HG03432 (cell line): ENCODE measurements around the gene LRRK2.

Source experiments
- ATAC-seq: cut with Tn5 transposase; IDR thresholded peaks from one replicate; pipeline ENCODE4 v1.9.1; 2021; ENCODE audit warnings: mild to moderate bottlenecking, moderate library complexity; ENCODE audit not compliant: unreplicated experiment

Gene LRRK2

DNA sequence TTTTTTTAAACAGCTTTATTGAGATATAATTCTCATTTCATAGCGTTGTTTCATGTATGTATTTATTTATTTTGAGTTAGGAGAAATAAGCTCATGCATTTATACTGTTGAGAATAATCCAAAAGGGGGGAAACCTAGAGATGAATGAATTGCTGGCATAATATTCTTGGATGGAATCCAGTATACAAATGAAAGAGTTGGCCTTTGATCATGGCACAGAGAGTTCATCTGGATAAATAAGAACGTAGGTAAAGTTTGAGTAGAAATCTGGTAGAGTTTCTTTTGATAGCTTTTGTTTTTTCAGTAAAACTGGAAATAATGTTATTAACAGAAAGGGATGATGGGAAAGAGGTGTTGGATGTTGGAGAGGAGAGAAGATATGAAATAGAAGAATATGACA, 166.2 kb downstream of the LRRK2 start:
- ATAC-seq = no peak

DNA sequence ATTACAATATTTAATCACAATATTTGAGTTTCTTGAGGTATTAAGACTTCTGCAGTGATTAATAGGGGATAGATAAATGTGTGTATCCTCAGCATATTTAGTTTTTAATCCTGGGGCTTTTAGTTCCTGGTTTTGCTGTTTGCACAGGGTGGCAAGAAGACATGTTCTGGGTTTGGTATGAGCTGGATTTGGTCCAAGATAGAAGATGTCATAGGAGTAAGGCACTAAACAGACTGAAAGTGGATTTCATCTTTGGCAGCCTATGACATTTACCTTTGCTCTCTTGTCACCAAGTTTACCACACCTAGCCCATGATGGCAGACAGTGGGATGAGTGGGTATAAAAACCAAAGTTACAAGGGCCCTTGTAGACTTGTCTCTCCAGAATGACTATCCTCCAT, 168.2 kb downstream of the LRRK2 start:
- ATAC-seq = no peak

- ATAC-seq = no peak
These were observed 174.9 kb downstream of the LRRK2 start for GRCh38 chr12:40399656-40400055.

- ATAC-seq = no peak
These were observed 180.6 kb downstream of the LRRK2 start for GRCh38 chr12:40405419-40405818.
